Thyroid gland (tissue), 4 donors: ENCODE results near the gene ESRP2.

Experiments used
- CTCF ChIP-seq, 6 experiments: fragments of 200-600 bp in 3 of 6; fragments of 450-650 bp in 3 of 6; sonication (generic) in 3 of 6; IDR thresholded peaks; one replicate each; pipeline ENCODE4 v1.5.1; 2016 to 2019; ENCODE audit warnings: antibody characterized with exemption in 6 of 6, mild to moderate bottlenecking in 2 of 6, inconsistent platforms in 1 of 6, moderate library complexity in 1 of 6
- POLR2A ChIP-seq, 2 donors: fragments of 450-650 bp; IDR thresholded peaks; one replicate each; pipeline ENCODE4 v1.6.1; 2017; ENCODE audit warnings: antibody characterized with exemption in 2 of 2, mild to moderate bottlenecking in 2 of 2, moderate library complexity in 1 of 2

GRCh38 chr16:68236137-68236825, 354 bp upstream of the ESRP2 start:
- no peak for TF ChIP-seq CTCF (IDR thresholded peaks at IDR 0.05)
- TF ChIP-seq POLR2A (IDR thresholded peaks at IDR 0.05), result peak; percentile 96 to 97
